Stimulated activated CD8-positive, alpha-beta memory T cell treated with anti-CD3 and anti-CD28 coated beads, Interleukin-12 subunit alpha, Interleukin-12 subunit beta, amount 100 ng/mL, for 1 hour (primary cell): Measurements from ENCODE around the gene IFNL4.
"Not testable (repeated sequence)": the region's sequence is repeated elsewhere in the genome, so short reads cannot be mapped to it uniquely, and the experiment has no call there.

Experiments
- DNase-seq: peaks from one replicate; pipeline ENCODE4 v3.0.0-alpha.2; 2020; ENCODE audit warnings: low read depth

IFNL4 gene

GRCh38 chr19:39223703-39224279, 24.9 kb downstream of the IFNL4 start:
- DNase-seq = no peak

GRCh38 chr19:39219108-39219507, 29.5 kb downstream of the IFNL4 start:
- not testable (repeated sequence) for DNase-seq

GRCh38 chr19:39218230-39219007, 30.2 kb downstream of the IFNL4 start:
- DNase-seq = no peak

DNA sequence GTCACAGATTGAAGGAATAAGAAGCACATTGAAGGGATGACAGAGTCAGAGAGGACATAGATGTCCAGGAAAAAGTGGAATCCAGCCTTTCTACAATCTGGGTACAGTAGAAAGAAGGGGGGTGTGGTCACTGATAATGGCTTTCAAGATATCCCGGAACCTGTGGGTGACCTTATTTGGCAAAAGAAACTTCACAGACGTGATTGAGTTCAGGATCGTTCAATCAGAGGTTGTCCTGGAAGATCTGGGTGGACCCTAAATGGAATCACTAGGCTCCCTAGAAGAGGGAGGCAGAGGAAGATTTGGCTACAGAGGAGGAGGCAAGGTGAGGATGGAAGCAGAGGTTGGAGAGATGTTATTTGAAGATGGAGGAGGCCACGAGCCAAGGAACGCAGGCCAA, 31.6 kb downstream of the IFNL4 start:
- no peak for DNase-seq

DNA sequence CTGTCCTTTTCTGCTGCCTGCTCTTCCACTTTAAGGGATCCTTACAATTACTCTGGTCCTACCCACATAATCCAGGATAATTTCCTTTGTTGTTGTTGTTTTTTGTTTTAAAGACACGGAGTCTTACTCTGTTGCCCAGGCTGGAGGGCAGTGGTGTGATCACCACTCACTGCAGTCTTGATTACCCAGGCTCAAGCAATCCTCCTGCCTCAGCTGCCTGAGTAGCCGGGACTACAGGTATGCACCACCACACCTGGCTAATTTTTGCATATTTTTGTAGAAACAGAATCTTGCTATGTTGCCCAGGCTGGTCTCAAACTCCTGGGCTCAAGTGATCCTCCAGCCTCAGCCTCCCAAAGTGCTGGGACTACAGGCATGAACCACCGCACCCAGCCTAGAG, 33.3 kb downstream of the IFNL4 start:
- DNase-seq = not testable (repeated sequence)

GRCh38 chr19:39212375-39212742, 36.3 kb downstream of the IFNL4 start:
- DNase-seq = peak; percentile 20

DNA sequence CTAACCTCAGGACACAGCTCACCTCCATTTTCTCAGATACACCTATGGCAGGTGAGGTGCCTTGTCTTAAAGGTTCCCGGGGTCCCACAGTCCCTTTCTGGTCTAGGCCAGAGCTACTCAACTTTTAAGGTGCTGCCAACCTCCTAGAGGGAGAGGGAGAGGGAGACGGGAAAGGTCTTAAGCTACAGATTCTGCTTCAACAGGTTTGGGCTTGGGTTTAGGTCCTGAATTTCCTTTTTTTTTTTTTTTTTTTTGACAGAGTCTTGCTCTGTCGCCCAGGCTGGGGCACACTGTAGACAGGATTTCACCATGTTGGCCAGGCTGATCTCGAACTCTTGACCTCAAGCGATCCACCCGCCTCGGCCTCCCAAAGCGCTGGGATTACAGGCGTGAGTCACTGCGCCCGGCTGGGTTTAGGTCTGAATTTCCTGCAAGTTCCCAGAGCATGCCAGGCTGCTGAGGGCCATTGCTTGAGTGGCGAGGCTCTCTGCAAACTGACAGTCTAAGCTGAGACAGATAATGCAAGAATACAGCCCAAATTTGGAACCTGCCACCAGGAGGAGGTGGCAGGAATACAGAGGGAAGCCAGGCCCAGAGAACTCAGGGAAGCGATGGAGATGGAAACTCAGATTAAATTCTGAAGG, 36.8 kb downstream of the IFNL4 start:
- no peak for DNase-seq

GRCh38 chr19:39209196-39209595, 39.5 kb downstream of the IFNL4 start:
- DNase-seq = no peak

- DNase-seq = no peak
Observed at GRCh38 chr19:39208175-39208795, 40.4 kb downstream of the IFNL4 start.

GRCh38 chr19:39207293-39207836, 41.3 kb downstream of the IFNL4 start:
- no peak for DNase-seq

DNA sequence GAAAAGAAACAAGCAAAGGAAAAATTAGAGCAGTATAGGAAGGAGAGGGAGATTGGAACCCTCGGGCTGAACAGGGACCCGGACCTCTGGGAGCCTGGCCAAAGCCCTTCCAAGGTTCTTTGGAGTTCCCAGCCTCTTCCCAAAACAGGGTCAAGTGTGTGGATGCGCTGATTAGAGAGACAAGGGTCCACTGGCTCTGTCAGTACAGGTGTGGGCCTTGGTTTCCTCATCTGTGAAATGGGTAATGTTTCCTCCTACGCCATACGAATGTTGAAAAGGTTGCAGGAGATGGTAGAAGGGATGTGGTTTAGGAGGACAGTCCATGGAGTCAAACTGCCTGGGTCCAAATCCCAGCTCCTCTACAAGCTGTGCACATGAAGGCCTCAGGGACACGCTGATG, 42.5 kb downstream of the IFNL4 start:
- DNase-seq = no peak

DNA sequence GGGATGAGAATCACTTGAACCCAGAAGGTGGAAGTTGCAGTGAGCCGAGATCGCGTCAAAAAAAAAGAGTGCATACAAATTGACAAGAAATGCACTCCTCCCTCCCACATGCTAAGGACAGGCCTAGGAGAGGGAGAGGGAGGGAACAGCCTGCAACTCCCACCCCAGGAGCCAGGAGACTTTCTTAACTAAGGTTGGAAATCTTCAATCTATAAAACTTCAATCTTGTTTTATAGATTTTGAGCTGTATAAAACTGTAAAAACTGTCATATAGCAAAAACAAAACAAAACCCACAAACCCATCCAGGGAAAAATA, 43.2 kb downstream of the IFNL4 start:
- no peak for DNase-seq

GRCh38 chr19:39203372-39204341, 45.0 kb downstream of the IFNL4 start, which contains the start of gene SYCN:
SYCN (minus strand) TSS chr19:39204263; CDS start chr19:39204254, 9 bp downstream.
- no peak for DNase-seq

DNA sequence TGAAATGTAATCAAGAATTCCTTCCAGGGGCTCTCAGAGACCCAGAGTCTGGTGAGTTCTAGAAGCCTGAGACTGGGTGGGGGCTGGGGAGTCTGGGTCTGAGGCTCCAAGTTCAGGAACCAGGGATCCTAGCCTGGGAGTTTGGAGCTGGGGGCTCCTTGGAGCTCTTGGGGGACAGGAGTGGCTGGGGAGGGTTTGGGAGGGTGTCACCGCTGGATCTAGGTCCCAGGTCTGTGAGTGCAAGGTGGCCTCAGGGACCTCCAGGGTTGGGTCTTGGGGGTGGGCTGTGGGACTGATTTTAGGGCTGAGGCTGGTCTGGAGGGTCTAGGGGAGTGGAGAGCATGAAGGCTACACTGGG, 45.7 kb downstream of the IFNL4 start:
- DNase-seq = no peak

DNA sequence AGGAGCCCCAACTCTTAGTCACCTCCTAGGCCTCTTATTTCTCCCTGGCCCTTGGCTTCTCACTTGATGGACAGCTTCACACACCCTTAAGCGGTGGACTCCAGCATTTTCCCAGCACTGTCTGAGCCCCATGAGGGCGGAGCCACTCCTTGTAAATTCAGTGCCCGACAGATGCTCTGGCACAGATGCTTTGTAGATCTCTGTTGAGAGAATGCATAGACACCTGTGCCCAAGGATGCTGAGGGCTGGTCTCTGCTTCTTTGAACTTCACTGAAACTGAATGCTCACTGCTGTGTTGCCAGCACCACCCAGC, 47.9 kb downstream of the IFNL4 start:
- DNase-seq = no peak

DNA sequence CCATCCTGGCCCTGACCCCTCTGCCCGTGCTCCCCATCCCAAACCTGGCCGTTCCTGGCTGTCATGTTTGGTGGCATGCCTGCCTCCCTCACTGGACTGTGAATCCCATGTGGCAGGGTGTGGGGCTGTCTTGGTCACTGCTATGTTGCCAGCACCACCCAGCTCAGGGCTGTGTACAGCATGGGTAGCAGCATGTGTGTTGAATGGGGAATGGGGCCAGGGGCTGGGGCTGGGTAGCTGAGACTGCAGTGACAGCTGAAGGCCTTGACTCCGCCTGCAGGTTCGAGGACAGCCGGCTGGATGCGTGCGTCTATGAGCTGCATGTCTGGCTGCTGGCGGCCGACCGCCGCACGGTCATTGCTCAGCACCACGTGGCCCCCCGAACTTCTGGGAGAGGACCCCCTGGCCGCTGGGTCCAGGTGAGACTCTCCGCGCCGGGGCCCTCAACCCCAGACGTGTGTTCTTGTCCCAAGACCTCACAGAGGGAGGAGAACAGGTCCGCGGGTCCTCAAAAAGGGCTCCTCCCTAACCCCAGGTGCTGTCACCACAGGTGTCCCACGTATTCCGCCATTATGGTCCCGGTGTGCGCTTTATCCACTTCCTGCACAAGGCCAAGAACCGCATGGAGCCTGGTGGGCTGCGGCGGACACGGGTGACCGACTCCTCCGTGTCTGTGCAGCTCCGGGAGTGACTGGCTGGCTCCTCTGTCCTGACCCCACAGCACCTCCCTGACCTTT, 48.4 kb downstream of the IFNL4 start:
- no peak for DNase-seq

DNA sequence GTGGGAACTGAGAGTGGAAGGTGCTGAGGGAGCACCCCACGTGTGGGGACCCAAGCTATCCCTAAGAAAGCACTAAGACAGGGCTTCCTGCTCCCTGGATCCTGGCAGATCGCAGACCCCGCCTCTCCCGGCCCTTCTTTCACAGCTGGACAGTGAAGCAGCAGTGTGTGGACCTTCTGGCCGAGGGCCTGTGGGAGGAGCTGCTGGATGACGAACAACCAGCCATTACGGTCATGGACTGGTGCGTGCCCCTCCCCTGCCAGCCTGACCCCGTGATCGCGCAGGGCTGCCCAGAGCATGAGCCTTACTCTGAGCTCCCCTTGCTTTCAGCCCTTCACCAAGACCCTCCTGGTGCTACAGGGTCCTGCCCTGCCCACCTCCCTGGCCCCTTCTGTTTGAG, 49.6 kb downstream of the IFNL4 start:
- DNase-seq = no peak

GRCh38 chr19:39197808-39198207, 50.8 kb downstream of the IFNL4 start:
- no peak for DNase-seq

- DNase-seq = no peak
Observed at GRCh38 chr19:39196860-39197562, 51.6 kb downstream of the IFNL4 start, which contains the start of gene NCCRP1. NCCRP1 (plus strand) TSS chr19:39196964; CDS start chr19:39196983, 19 bp downstream.

DNA sequence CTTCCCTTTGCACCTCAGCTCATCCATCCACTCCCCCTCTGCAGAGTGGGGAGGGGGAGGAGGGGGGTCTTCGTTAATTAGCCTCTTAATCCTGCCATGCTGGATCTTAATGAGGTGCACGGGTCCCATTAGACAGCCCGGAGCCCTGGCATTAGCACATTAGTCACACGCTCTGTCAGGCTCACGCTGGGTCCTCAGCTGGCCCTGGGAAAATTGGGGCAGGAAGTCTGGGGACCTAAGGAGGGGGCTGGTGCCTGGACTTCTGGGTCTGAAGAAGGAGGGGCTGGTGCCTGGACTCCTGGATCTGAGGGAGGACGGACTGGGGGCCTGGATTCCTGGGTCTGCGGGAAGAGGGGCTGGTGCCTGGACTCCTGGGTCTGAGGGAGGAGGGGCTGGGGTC, 52.3 kb downstream of the IFNL4 start:
- DNase-seq = no peak
